Vagina (tissue), 2 donors: ENCODE results near the gene SMYD5.

Source experiments
- POLR2AphosphoS5 ChIP-seq, 2 donors: sonication (generic); formaldehyde crosslinking; IDR thresholded peaks; one replicate each; pipeline ENCODE4 v1.9.0; 2017; ENCODE audit warnings: antibody characterized with exemption in 2 of 2, mild to moderate bottlenecking in 2 of 2, low read depth in 1 of 2; ENCODE audit not compliant: insufficient read depth in 1 of 2
- TF ChIP-seq, protein P1 (sequence below), 3 experiments: fragments of 450-650 bp in 2 of 3; fragments of 200-600 bp in 1 of 3; sonication (generic) in 1 of 3; IDR thresholded peaks; one replicate each; pipeline ENCODE4 v1.5.1; 2017 to 2019; ENCODE audit warnings: antibody characterized with exemption in 3 of 3, mild to moderate bottlenecking in 2 of 3, moderate library complexity in 2 of 3

DNA sequence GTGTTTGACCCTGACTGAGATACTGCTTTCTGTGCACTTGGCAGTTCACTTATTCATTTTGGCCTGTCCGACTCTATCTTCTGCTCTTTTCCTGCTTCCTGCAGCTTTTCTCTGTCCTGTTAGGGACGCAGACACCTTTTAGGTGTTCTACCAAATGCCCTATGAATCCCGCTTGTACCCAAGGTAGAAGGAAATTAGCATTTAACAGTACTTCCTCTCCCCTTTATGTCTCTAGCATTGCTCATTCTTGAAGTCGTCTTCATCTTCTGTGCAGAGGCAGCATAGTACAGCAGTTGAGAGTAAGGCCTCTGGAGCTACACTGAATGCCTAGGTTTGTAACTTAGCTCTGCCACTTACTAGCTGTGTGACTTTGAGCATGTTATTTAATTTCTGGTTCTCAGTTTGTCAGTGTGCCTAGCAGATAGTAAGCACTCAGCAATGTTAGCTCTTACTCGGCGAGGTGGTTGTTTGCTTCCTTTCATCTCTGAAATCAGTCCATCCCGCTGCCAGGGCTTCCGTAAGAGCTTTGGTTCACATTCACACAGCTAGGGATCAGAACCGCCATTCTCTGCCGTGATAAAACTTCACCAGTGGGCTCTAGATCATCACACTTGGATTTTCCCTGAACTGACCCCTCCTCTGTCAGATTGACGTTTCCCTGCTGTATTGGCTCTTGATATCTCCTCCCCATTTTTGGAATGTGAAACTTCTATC is 21.4 kb downstream of the SMYD5 start:
- TF ChIP-seq, protein P1, sequence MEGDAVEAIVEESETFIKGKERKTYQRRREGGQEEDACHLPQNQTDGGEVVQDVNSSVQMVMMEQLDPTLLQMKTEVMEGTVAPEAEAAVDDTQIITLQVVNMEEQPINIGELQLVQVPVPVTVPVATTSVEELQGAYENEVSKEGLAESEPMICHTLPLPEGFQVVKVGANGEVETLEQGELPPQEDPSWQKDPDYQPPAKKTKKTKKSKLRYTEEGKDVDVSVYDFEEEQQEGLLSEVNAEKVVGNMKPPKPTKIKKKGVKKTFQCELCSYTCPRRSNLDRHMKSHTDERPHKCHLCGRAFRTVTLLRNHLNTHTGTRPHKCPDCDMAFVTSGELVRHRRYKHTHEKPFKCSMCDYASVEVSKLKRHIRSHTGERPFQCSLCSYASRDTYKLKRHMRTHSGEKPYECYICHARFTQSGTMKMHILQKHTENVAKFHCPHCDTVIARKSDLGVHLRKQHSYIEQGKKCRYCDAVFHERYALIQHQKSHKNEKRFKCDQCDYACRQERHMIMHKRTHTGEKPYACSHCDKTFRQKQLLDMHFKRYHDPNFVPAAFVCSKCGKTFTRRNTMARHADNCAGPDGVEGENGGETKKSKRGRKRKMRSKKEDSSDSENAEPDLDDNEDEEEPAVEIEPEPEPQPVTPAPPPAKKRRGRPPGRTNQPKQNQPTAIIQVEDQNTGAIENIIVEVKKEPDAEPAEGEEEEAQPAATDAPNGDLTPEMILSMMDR (IDR thresholded peaks at IDR 0.05) = no peak
- TF ChIP-seq POLR2AphosphoS5 (IDR thresholded peaks at IDR 0.05; ENCODE audit: insufficient read depth in 1 of 2, low read depth in 1 of 2) = no peak
